ENCODE results near the gene HMG20A.

Gene HMG20A

GRCh38 chr15:77526595-77527163, 106.0 kb downstream of the HMG20A start:
- TF ChIP-seq POLR2A (IDR thresholded peaks at IDR 0.05; ENCODE audit: low read depth, low read length), result no peak
- FAIRE-seq, result no peak

DNA sequence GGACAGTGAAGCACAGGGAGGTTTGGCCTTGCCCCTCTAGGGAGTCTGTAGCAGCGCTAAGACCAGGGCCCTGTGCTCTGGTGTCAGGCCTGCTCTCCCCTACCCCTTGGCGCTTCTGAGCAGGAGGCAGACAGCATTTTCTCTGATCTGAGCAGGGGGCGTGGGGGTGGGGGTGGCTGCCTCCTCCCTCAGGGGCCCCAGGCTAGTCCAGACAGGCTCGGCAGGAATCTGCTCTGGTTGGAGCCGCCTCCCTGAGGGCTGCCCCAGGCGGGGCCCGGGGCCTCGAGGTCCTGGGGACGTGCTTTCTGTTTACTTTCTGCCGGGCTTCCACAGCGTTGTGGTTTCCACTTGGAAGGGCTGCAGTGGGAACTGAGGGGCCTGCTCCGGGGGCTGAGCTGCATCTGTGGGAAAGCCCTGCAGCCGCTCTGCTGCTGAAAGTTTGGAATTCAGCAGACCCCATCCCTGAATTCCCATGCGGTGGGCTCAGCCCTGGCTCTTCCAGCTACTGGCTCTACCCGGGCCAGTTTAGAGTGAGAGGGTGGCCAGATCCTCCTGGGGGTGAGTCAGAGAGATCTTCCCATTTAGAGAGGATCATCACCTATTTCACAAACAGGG, 106.6 kb downstream of the HMG20A start:
- FAIRE-seq, result no peak
- DNase-seq (ENCODE audit: insufficient read length, low spot score), result no peak
- no peak for TF ChIP-seq POLR2A (IDR thresholded peaks at IDR 0.05; ENCODE audit: low read depth, low read length)

More at GRCh38 chr15:77526595-77527163, 106.0 kb downstream of the HMG20A start:
- DNase-seq (ENCODE audit: insufficient read length, low spot score), result no peak

GRCh38 chr15:77527831-77528231, 107.1 kb downstream of the HMG20A start:
- FAIRE-seq (no peak), DNase-seq (ENCODE audit: insufficient read length, low spot score) (no peak)
- TF ChIP-seq POLR2A (IDR thresholded peaks at IDR 0.05; ENCODE audit: low read depth, low read length), result no peak

GRCh38 chr15:77528290-77528967, 107.7 kb downstream of the HMG20A start:
- no peak for FAIRE-seq
- TF ChIP-seq POLR2A (IDR thresholded peaks at IDR 0.05; ENCODE audit: low read depth, low read length), result no peak
- DNase-seq (ENCODE audit: insufficient read length, low spot score), result no peak

- DNase-seq (ENCODE audit: insufficient read length, low spot score) (no peak), FAIRE-seq (no peak)
- TF ChIP-seq POLR2A (IDR thresholded peaks at IDR 0.05; ENCODE audit: low read depth, low read length), result no peak
Measured at GRCh38 chr15:77528968-77529319, 108.3 kb downstream of the HMG20A start.

DNA sequence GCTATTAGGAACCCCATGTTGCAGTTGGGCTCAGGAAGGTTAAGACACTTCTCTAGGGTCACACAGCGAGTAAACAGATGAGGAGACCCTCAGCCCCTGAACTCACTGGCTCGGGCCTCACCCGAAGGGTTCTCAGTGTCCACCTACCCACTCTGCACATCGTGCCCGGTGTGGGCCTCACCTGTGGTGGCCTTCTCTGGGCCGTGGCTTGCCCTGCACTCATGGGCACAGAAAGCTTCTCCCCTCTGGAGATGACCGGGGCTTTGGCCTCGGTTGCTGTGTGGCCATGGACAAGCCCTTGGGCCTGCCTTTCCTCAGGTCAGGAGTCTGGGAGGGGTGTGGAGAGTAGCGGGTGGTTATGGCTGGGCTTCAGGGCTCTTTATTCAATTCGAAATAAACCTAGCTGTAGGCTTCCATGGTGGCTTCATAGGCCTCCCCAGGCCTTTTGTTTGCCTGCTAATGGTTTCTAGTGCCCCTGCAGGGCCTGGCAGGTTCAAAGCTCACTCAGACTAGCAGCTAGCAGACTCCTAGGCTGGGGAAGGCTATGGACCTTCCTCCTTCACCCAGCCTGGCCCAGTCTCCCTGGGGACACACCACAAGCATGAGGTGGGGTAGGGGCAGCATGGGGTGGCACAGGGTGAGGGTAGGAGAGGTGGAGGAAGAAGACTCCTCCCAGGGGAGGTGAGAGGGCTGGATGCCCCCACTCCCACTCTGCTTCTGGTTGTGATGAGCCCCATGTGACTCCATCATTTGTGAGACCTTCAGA, 108.9 kb downstream of the HMG20A start:
- TF ChIP-seq POLR2A (IDR thresholded peaks at IDR 0.05; ENCODE audit: low read depth, low read length), result no peak

DNA sequence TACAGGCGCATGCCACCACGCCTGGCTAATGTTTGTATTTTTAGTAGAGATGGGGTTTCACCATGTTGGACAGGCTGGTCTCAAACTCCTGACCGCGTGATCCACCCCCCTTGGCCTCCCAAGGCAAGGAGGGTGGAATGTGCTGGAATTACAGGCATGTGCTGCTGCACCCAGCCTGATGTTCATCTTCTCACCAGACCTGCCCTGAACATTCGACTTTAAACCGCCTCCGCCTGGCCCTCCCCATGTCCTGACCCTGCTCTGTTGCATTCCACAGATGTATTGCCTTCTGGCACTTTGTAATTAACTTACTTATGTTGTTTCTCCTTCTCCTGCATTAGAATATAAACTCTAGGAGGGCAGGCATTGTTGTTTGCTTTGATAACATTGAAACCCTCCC, 109.9 kb downstream of the HMG20A start:
- no peak for FAIRE-seq
- no peak for TF ChIP-seq POLR2A (IDR thresholded peaks at IDR 0.05; ENCODE audit: low read depth, low read length)
- DNase-seq (ENCODE audit: insufficient read length, low spot score), result no peak

More for the DNA sequence above, 108.9 kb downstream of the HMG20A start:
- DNase-seq (ENCODE audit: insufficient read length, low spot score) (no peak), FAIRE-seq (no peak)

- FAIRE-seq, result no peak
- DNase-seq (ENCODE audit: insufficient read length, low spot score), result no peak
- no peak for TF ChIP-seq POLR2A (IDR thresholded peaks at IDR 0.05; ENCODE audit: low read depth, low read length)
Measured at GRCh38 chr15:77531191-77532000, 110.7 kb downstream of the HMG20A start.

DNA sequence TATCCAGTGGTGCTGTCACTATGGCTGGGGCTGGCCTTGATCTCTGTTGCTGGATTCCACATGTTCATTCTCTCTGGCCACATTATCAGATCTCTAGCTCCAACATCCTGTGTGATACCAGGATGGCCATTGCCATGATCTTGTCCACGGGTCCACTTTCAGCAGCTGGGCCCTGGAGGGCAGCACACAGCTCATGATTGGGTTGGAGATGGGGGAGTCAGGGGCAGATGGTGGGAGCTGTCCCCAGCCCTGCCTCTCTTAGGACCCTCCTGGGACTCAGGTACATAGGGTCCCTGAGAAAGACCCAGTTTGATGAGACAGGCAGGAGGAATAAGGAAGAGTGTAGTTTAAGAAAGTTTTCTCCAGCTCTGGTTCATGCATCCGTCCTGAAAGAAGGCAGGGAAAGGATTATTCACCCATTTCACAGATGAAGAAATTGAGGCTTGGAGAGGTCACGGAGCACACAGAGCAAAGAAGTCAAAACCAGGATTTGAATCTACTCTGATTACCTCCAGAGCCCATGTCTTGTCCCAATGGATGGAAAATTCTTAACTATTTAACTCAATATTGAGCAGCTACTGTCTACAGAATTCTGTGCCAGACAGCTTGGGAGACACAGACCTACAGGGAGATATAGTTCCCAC, 111.5 kb downstream of the HMG20A start:
- no peak for DNase-seq (ENCODE audit: insufficient read length, low spot score)
- no peak for FAIRE-seq
- TF ChIP-seq POLR2A (IDR thresholded peaks at IDR 0.05; ENCODE audit: low read depth, low read length), result no peak

DNA sequence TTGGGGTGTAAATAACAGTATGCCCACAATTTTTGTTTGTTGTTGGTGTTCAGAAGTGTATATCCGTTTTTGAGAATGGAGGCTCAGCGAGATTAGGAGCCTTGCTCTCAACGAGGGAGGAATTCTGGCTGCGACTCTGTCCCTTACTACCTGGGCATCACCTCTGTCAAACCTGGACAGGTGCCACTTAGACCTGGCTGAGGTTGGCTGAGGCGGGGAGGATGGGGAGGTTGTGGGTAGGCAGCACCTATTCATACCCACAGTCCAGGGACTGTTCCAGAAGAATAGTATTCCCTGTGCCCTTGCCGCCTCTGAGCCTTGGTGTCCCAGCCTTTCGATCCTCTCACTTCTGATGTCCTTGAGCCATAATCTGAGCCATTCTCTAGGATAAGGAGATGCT, 112.2 kb downstream of the HMG20A start:
- no peak for TF ChIP-seq POLR2A (IDR thresholded peaks at IDR 0.05; ENCODE audit: low read depth, low read length)
- no peak for FAIRE-seq
- DNase-seq (ENCODE audit: insufficient read length, low spot score), result no peak

GRCh38 chr15:77533578-77534430, 113.1 kb downstream of the HMG20A start:
- no peak for TF ChIP-seq POLR2A (IDR thresholded peaks at IDR 0.05; ENCODE audit: low read depth, low read length)
- FAIRE-seq, result no peak
- DNase-seq (ENCODE audit: insufficient read length, low spot score), result no peak
